ENCODE measurements around the gene IMPG1.
A peak's percentile ranks its signal among the peaks of the same experiment; 100 is the strongest.

IMPG1 gene

GRCh38 chr6:75936682-75937081 lies 135.8 kb downstream of the IMPG1 start:
- no peak for DNase-seq (ENCODE audit: low spot score)
- H3K36me3 ChIP-seq (replicated peaks in 1 of 2; ENCODE audit: control insufficient read depth in 2 of 2, insufficient read depth in 2 of 2, low read length in 2 of 2), result no peaks in the 10 kb centered on the region
- peak overlapping the region; percentile 74 for H3K18ac ChIP-seq (ENCODE audit: low read length)
- no peak overlapping the region for H3K4me3 ChIP-seq (ENCODE audit: low read length in 2 of 2)
- no peak overlapping the region for H3K4ac ChIP-seq (ENCODE audit: low read length)
- peaks cover 0 to 3% (median 0%) of the 10 kb centered on the region in 3 experiments for H3K27me3 ChIP-seq (ENCODE audit: control insufficient read depth in 3 of 3, insufficient read depth in 3 of 3, low read depth in 1 of 3, low read length in 3 of 3)
- H3K79me1 ChIP-seq (ENCODE audit: low read depth, low read length), result no peaks in the 10 kb centered on the region
- H2BK15ac ChIP-seq (ENCODE audit: low read length), result no peak overlapping the region
- H2BK12ac ChIP-seq (ENCODE audit: low read length), result peak overlapping the region; percentile 50
- no peak overlapping the region for H3K9ac ChIP-seq (ENCODE audit: low read depth, low read length, poor library complexity)
- no peak overlapping the region for H4K8ac ChIP-seq (ENCODE audit: low read depth, low read length)
- peak overlapping the region; percentile 47 for H2AFZ ChIP-seq (ENCODE audit: low read length)
- no peak overlapping the region for H3K14ac ChIP-seq (ENCODE audit: low read length)
- H2BK5ac ChIP-seq (ENCODE audit: low read length), result no peak overlapping the region
- H3K23ac ChIP-seq (ENCODE audit: low read depth, low read length, poor library complexity), result no peak overlapping the region
- no peak overlapping the region for H2BK120ac ChIP-seq (ENCODE audit: low read depth, low read length)
- H3K4me1 ChIP-seq (ENCODE audit: control insufficient read depth in 2 of 2, insufficient read depth in 1 of 2, low read depth in 1 of 2, low read length in 2 of 2), result peaks cover 16 to 38% of the 10 kb centered on the region in 2 donors
- no peak overlapping the region for H4K91ac ChIP-seq (ENCODE audit: low read depth, low read length, poor library complexity)
- no CpG with 5 or more reads among the region's 3 CpGs for WGBS, 2 donors (ENCODE audit: extremely low coverage in 2 of 2, insufficient read length in 2 of 2, insufficient replicate concordance in 1 of 2)
- no peak overlapping the region for H3K27ac ChIP-seq (replicated peaks; ENCODE audit: low read length)
- peak overlapping the region; percentile 73 for H2AK5ac ChIP-seq (ENCODE audit: low read depth, low read length)
- H3K4me2 ChIP-seq (ENCODE audit: insufficient read depth, low read length, poor library complexity, severe bottlenecking), result no peak overlapping the region
- H3K9me3 ChIP-seq (replicated peaks in 1 of 2; ENCODE audit: control insufficient read depth in 2 of 2, insufficient read depth in 1 of 2, low read depth in 1 of 2, low read length in 2 of 2), result no peaks in the 10 kb centered on the region

DNA sequence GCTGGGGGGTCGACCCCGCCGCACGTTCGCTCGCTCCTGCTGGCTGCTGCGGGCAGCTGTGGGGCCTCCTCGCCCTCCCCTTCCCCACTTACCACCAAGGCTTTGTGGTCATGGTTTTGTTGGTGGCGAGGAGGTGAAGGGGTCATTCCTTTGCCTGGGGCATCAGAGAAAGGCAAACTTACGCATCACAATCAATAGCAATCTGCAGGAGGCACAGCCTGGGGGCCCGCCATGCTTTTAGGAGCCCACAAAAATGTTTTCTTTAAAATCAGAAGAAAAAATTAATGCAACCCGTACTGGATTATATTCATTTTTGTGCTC lies 137.0 kb downstream of the IMPG1 start:
- H3K4ac ChIP-seq (ENCODE audit: low read length), result no peak overlapping the region
- WGBS, 2 donors (ENCODE audit: extremely low coverage in 2 of 2, insufficient read length in 2 of 2, insufficient replicate concordance in 1 of 2), result no CpG with 5 or more reads among the region's 12 CpGs
- H3K9ac ChIP-seq (ENCODE audit: low read depth, low read length, poor library complexity), result no peak overlapping the region
- peak overlapping the region; percentile 79 for H3K27ac ChIP-seq (replicated peaks; ENCODE audit: low read length)
- H4K8ac ChIP-seq (ENCODE audit: low read depth, low read length), result no peak overlapping the region
- peak overlapping the region; percentile 81 for H3K18ac ChIP-seq (ENCODE audit: low read length)
- peak overlapping the region; percentile 21 to 43 for H3K4me3 ChIP-seq (ENCODE audit: low read length in 2 of 2)
- no peak for DNase-seq (ENCODE audit: low spot score)
- no peak overlapping the region for H3K14ac ChIP-seq (ENCODE audit: low read length)
- H2BK5ac ChIP-seq (ENCODE audit: low read length), result no peak overlapping the region
- H3K9me3 ChIP-seq (replicated peaks in 1 of 2; ENCODE audit: control insufficient read depth in 2 of 2, insufficient read depth in 1 of 2, low read depth in 1 of 2, low read length in 2 of 2), result no peaks in the 10 kb centered on the region
- H3K23ac ChIP-seq (ENCODE audit: low read depth, low read length, poor library complexity), result no peak overlapping the region
- H2BK120ac ChIP-seq (ENCODE audit: low read depth, low read length), result peak overlapping the region; percentile 11
- H3K4me1 ChIP-seq (ENCODE audit: control insufficient read depth in 2 of 2, insufficient read depth in 1 of 2, low read depth in 1 of 2, low read length in 2 of 2), result peaks cover 16 to 40% of the 10 kb centered on the region in 2 donors
- H3K4me2 ChIP-seq (ENCODE audit: insufficient read depth, low read length, poor library complexity, severe bottlenecking), result peak overlapping the region; percentile 94
- H3K36me3 ChIP-seq (replicated peaks in 1 of 2; ENCODE audit: control insufficient read depth in 2 of 2, insufficient read depth in 2 of 2, low read length in 2 of 2), result no peaks in the 10 kb centered on the region
- no peaks in the 10 kb centered on the region for H3K27me3 ChIP-seq (ENCODE audit: control insufficient read depth in 3 of 3, insufficient read depth in 3 of 3, low read depth in 1 of 3, low read length in 3 of 3)
- no peak overlapping the region for H4K91ac ChIP-seq (ENCODE audit: low read depth, low read length, poor library complexity)
- no peak overlapping the region for H2BK15ac ChIP-seq (ENCODE audit: low read length)
- H2AK5ac ChIP-seq (ENCODE audit: low read depth, low read length), result no peak overlapping the region
- peak overlapping the region; percentile 89 for H2AFZ ChIP-seq (ENCODE audit: low read length)
- no peak overlapping the region for H2BK12ac ChIP-seq (ENCODE audit: low read length)
- no peaks in the 10 kb centered on the region for H3K79me1 ChIP-seq (ENCODE audit: low read depth, low read length)

DNA sequence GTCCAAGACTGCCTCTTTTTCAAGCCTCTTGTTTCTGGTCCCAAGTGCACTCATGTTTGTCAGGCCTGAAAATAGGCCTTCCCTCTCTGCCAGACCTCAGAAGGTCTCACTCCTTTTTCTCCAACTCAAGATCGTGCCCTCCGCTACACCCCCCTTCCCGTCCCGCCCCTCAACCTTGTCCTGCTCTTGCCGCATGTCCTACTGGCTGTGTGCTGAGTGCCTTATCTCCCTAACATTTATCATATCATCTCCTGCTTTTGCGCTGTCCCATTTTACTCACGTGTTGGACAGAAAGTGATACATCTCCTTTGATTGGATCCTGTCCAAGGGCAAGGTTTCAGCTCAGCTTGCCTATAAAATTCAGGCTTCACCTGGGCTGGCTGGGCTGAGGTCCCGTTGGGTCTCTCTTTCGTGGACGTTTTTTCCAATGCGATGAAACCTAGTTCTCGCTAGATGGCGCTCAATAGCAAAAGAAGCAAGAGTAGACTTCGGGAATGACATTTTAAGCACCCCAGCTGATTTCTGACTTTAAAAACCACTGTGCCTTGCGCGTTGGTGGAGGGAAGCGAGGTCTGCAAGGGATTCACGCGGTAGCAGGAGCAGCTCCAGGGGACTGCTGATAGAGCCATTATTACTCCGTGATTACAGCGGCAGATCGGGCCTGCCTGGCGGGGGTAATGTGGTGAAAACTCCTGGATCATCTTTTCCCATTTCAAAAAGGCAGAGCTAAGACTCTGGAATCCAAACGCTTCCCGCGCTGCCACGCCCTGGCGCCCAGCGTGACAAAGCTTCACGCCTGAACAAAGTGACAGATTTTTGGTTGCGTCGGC lies 137.6 kb downstream of the IMPG1 start:
- peak; percentile 87 for DNase-seq (ENCODE audit: low spot score)
- H2BK120ac ChIP-seq (ENCODE audit: low read depth, low read length), result peak overlapping the region; percentile 11
- WGBS, 2 donors (ENCODE audit: extremely low coverage in 2 of 2, insufficient read length in 2 of 2, insufficient replicate concordance in 1 of 2), result no CpG with 5 or more reads among the region's 32 CpGs
- H3K4ac ChIP-seq (ENCODE audit: low read length), result no peak overlapping the region
- peak overlapping the region; percentile 89 for H2AFZ ChIP-seq (ENCODE audit: low read length)
- peak overlapping the region; percentile 79 for H3K27ac ChIP-seq (replicated peaks; ENCODE audit: low read length)
- no peak overlapping the region for H4K8ac ChIP-seq (ENCODE audit: low read depth, low read length)
- H2AK5ac ChIP-seq (ENCODE audit: low read depth, low read length), result no peak overlapping the region
- H3K36me3 ChIP-seq (replicated peaks in 1 of 2; ENCODE audit: control insufficient read depth in 2 of 2, insufficient read depth in 2 of 2, low read length in 2 of 2), result no peaks in the 10 kb centered on the region
- H2BK12ac ChIP-seq (ENCODE audit: low read length), result no peak overlapping the region
- H2BK5ac ChIP-seq (ENCODE audit: low read length), result no peak overlapping the region
- peak overlapping the region; percentile 94 for H3K4me2 ChIP-seq (ENCODE audit: insufficient read depth, low read length, poor library complexity, severe bottlenecking)
- H3K23ac ChIP-seq (ENCODE audit: low read depth, low read length, poor library complexity), result no peak overlapping the region
- H3K4me1 ChIP-seq (ENCODE audit: control insufficient read depth in 2 of 2, insufficient read depth in 1 of 2, low read depth in 1 of 2, low read length in 2 of 2), result peaks cover 16 to 40% of the 10 kb centered on the region in 2 donors
- H3K9ac ChIP-seq (ENCODE audit: low read depth, low read length, poor library complexity), result no peak overlapping the region
- peak overlapping the region; percentile 81 for H3K18ac ChIP-seq (ENCODE audit: low read length)
- H4K91ac ChIP-seq (ENCODE audit: low read depth, low read length, poor library complexity), result no peak overlapping the region
- no peak overlapping the region for H3K14ac ChIP-seq (ENCODE audit: low read length)
- no peaks in the 10 kb centered on the region for H3K9me3 ChIP-seq (replicated peaks in 1 of 2; ENCODE audit: control insufficient read depth in 2 of 2, insufficient read depth in 1 of 2, low read depth in 1 of 2, low read length in 2 of 2)
- no peaks in the 10 kb centered on the region for H3K79me1 ChIP-seq (ENCODE audit: low read depth, low read length)
- H2BK15ac ChIP-seq (ENCODE audit: low read length), result no peak overlapping the region
- peak overlapping the region; percentile 21 to 43 for H3K4me3 ChIP-seq (ENCODE audit: low read length in 2 of 2)
- H3K27me3 ChIP-seq (ENCODE audit: control insufficient read depth in 3 of 3, insufficient read depth in 3 of 3, low read depth in 1 of 3, low read length in 3 of 3), result no peaks in the 10 kb centered on the region

DNA sequence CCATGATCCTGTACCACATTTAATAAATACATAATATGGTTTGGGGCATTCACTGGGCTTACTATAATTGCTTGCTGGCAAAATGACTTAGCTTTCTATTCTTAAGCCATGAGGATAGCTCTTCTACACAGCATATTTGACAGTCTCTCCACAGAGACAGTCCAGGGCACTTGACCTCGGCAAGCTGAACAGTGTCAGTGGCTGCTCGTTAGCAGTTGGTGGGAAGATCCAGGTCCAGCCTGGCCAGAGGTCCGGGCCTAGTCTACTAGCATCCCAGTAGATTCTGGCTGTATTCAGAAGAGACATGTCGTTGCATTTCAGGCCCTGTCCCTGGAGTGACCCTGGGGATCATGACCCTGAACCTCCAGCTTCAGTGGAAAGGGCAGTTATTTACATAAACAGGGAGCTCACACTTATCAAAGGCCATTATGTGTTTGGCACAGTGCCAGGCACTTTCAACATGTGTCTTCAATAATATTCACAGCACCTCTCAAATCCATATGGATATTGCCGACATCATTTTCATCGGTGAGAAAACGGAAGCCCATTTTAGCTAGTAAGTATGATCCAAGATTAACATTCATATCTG lies 139.0 kb downstream of the IMPG1 start:
- Histone ChIP-seq H3K4me1 (ENCODE audit: control insufficient read depth in 2 of 2, insufficient read depth in 1 of 2, low read depth in 1 of 2, low read length in 2 of 2) (peaks cover 14 to 40% of the 10 kb centered on the region in 2 donors), H4K8ac (ENCODE audit: low read depth, low read length) (no peak overlapping the region), H3K9me3 (replicated peaks in 1 of 2; ENCODE audit: control insufficient read depth in 2 of 2, insufficient read depth in 1 of 2, low read depth in 1 of 2, low read length in 2 of 2) (no peaks in the 10 kb centered on the region), H3K4ac (ENCODE audit: low read length) (no peak overlapping the region), H3K14ac (ENCODE audit: low read length) (no peak overlapping the region), H3K36me3 (replicated peaks in 1 of 2; ENCODE audit: control insufficient read depth in 2 of 2, insufficient read depth in 2 of 2, low read length in 2 of 2) (no peaks in the 10 kb centered on the region), H2BK120ac (ENCODE audit: low read depth, low read length) (no peak overlapping the region), H4K91ac (ENCODE audit: low read depth, low read length, poor library complexity) (no peak overlapping the region), H3K4me2 (ENCODE audit: insufficient read depth, low read length, poor library complexity, severe bottlenecking) (no peak overlapping the region), H2BK5ac (ENCODE audit: low read length) (no peak overlapping the region), H3K27me3 (ENCODE audit: control insufficient read depth in 3 of 3, insufficient read depth in 3 of 3, low read depth in 1 of 3, low read length in 3 of 3) (no peaks in the 10 kb centered on the region), H3K79me1 (ENCODE audit: low read depth, low read length) (no peaks in the 10 kb centered on the region), H3K27ac (replicated peaks; ENCODE audit: low read length) (no peak overlapping the region), H3K9ac (ENCODE audit: low read depth, low read length, poor library complexity) (no peak overlapping the region), H3K18ac (ENCODE audit: low read length) (no peak overlapping the region), H2AFZ (ENCODE audit: low read length) (no peak overlapping the region), H2BK15ac (ENCODE audit: low read length) (no peak overlapping the region), H2AK5ac (ENCODE audit: low read depth, low read length) (no peak overlapping the region), H2BK12ac (ENCODE audit: low read length) (no peak overlapping the region), H3K23ac (ENCODE audit: low read depth, low read length, poor library complexity) (no peak overlapping the region), H3K4me3 (ENCODE audit: low read length in 2 of 2) (no peak overlapping the region)
- no CpG with 5 or more reads among the region's 7 CpGs for WGBS, 2 donors (ENCODE audit: extremely low coverage in 2 of 2, insufficient read length in 2 of 2, insufficient replicate concordance in 1 of 2)
- DNase-seq (ENCODE audit: low spot score), result no peak
